HG03460 (cell line): Measurements from ENCODE around the gene LPCAT3.
"Not testable (repeated sequence)": the region's sequence is repeated elsewhere in the genome, so short reads cannot be mapped to it uniquely, and the experiment has no call there.

Experiments
- ATAC-seq: cut with Tn5 transposase; IDR thresholded peaks from one replicate; pipeline ENCODE4 v1.9.1; 2021; ENCODE audit not compliant: unreplicated experiment

The LPCAT3 gene

GRCh38 chr12:7018350-7019042 is at the start of gene LPCAT3:
LPCAT3 (minus strand) TSS chr12:7018476; CDS start chr12:7018424, 52 bp downstream.
- ATAC-seq: peak; percentile 94

- no peak for ATAC-seq
Observed at GRCh38 chr12:7067096-7067495, 48.8 kb upstream of the LPCAT3 start.

GRCh38 chr12:7066596-7066995 is 48.3 kb upstream of the LPCAT3 start:
- ATAC-seq: no peak

GRCh38 chr12:7065073-7065623 is 46.9 kb upstream of the LPCAT3 start:
- ATAC-seq: no peak

GRCh38 chr12:7064516-7064915 is 46.2 kb upstream of the LPCAT3 start:
- no peak for ATAC-seq

GRCh38 chr12:7061596-7061995 is 43.3 kb upstream of the LPCAT3 start:
- no peak for ATAC-seq

GRCh38 chr12:7061138-7061537 is 42.9 kb upstream of the LPCAT3 start:
- no peak for ATAC-seq

GRCh38 chr12:7060353-7060954 is 42.2 kb upstream of the LPCAT3 start, which contains the start of gene C1S:
C1S (plus strand) TSS chr12:7060718; CDS start chr12:7061913, 1,195 bp downstream.
- ATAC-seq: no peak

GRCh38 chr12:7059780-7060179 is 41.5 kb upstream of the LPCAT3 start:
- no peak for ATAC-seq

- no peak for ATAC-seq
Observed at GRCh38 chr12:7058850-7059395, 40.6 kb upstream of the LPCAT3 start.

- ATAC-seq: no peak
Observed at GRCh38 chr12:7058163-7058845, 40.0 kb upstream of the LPCAT3 start.

- ATAC-seq: not testable (repeated sequence)
Observed at GRCh38 chr12:7055736-7056135, 37.5 kb upstream of the LPCAT3 start.

GRCh38 chr12:7054925-7055324 is 36.6 kb upstream of the LPCAT3 start:
- ATAC-seq: no peak

- not testable (repeated sequence) for ATAC-seq
Observed at GRCh38 chr12:7049973-7050372, 31.7 kb upstream of the LPCAT3 start.

GRCh38 chr12:7049445-7049951 is 31.2 kb upstream of the LPCAT3 start:
- not testable (repeated sequence) for ATAC-seq

- ATAC-seq: no peak
Observed at GRCh38 chr12:7047306-7047705, 29.0 kb upstream of the LPCAT3 start.

GRCh38 chr12:7046383-7047105 is 28.3 kb upstream of the LPCAT3 start:
- ATAC-seq: no peak

- ATAC-seq: no peak
Observed at GRCh38 chr12:7045913-7046312, 27.6 kb upstream of the LPCAT3 start.

- no peak for ATAC-seq
Observed at GRCh38 chr12:7042842-7043241, 24.6 kb upstream of the LPCAT3 start.

- ATAC-seq: no peak
Observed at GRCh38 chr12:7039403-7039802, 21.1 kb upstream of the LPCAT3 start.

- no peak for ATAC-seq
Observed at GRCh38 chr12:7038591-7038990, 20.3 kb upstream of the LPCAT3 start.
